GM03348 (cell line): ENCODE results near the gene FRMD5.

ENCODE experiments used
- DNase-seq: peaks from one replicate; pipeline ENCODE4 v3.0.0; 2012; ENCODE audit warnings: low spot score

The FRMD5 gene

DNA sequence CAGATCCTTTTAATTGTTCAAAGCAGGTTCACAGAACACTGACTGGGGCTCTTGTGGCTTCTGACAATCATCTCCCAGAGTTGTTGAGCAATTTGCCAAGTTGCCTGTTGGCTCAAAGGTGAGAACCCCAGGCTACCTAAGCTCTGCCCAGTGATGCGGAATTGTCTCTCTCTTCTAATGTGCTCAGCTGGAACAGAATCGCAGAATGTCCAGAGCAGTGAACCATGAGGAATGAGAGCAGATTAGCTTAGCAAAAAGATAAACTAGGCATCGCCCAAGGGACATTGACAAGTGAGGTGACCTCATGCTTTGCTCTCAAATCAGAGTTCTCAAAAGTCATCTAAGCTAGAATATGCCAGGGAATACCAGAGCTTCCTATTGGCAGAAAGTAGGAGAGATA, 220.2 kb downstream of the FRMD5 start:
- no peak for DNase-seq

DNA sequence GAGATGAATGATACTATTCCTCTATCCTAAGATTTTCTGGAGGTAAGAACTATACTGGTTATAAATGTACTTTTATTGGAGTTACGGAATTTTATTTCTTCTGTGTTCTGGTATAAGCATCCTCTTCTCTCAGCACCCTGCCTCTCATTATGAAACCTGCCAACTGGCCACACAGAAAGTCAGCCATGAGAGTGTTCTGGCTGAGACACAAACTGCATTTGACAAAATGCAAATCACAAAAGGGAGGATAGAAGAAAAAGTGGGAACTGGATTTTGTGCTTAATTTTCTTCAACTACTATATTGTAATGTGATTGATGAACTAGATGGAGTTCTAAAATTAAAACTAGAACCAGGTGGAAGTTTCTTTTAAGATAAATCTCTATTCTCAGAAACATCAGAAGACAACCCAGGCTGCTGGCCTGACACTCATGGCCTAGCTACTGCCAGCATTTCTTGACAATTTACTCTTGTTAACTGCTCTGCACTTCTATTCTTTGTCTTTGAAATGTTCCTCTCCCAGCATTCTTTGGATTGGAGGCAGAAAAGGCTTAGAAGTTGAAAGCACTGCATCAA, 225.2 kb downstream of the FRMD5 start:
- no peak for DNase-seq

DNA sequence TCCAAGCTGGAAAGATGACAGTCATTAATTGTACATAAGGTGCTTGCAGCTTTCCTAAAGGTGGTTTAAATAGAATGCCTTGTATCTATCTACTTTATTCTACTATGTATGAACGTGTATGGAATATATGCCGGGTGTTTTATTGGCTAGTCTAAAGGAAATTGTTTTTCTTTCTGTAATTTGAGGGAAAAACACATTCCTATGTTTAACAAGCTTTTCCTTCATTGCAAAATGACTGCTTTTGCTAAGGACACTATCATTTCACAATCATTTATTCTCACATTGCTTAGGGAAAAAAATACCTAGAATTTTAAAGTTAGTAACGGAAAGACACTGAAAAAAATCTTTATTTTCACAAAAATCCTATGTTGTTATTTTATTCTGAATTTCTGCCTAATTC, 226.5 kb downstream of the FRMD5 start:
- DNase-seq, result peak; percentile 10

DNA sequence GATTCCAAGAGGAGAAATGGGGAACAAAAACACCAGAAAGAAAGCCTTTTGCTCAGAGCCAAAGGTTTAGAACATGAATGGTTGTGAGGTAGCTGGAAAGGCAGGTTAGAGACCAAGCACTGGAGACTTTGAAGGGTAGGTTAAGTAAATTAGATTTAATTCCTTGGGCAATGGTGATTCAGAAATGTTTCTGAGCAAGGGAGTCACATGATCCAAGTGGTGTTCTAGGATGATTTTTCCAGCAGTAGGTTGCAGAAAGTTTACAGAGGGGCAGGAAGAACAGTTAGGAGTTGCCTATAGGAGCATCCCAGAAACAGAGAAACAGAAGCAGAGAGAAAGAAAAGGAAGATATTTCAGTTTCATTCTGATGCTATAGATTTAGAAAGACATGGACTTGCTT, 228.4 kb downstream of the FRMD5 start:
- DNase-seq, result peak; percentile 42

DNA sequence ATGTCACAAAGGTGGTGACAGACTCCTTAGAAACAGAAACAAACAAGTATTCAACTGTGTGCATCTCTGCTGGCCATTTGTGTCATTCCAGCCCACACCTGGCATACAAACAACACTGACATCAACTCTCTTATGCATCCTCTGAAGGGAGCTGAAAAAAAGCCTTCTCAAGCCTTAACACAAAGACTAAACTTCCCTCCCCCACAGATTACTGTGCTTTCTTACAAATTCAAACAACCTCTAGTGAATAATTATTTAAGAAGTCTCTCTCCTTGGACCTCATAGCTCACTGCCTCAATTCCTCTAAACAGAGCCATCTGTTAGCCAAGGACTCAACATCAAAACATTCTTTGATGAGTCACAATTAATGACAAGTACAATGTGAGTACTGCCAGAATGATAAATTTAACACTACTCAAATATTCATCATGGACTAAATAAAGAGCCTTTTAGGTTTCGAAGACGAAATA, 236.2 kb downstream of the FRMD5 start:
- DNase-seq, result peak; percentile 71

DNA sequence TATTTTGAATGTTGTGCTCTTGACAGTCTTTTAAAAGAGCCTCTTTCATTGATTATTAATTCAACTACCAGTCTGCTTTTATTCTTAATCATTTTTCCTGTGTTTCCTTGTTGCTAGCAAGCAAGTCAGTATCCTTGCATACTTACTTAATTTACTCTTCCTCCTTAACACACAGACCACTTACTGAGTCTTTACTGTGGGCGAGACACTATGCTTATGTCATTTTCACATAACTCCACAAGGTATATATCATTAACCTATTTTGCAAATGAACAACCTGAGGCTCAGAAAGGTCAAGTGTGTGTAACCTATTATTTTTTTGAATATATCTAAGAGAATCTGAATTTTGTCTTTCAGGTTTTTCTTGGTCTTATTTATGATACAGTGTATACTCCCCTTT, 237.3 kb downstream of the FRMD5 start:
- no peak for DNase-seq

- DNase-seq, result no peak
These were observed 239.9 kb downstream of the FRMD5 start for GRCh38 chr15:43955140-43955539.

DNA sequence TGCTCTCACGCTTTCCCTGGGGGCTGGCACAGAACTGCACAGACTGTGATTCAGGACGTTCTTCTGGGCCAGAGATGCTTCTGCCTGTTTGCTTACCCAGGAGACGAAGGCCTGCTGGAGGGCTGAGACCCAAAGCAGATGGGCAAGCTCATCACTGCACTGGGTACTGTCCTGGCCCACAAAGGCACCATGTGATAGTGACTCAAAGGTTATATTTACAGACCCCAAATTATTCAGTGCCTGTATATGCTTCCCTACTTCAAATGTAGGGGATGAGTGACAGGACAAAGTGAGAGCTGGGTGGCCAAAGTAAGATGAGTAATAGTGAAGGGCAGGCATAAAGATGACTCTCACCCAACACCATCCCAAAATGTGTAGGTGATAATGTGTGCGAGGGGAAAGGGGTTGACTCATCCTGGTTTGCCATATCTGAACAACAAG, 240.9 kb downstream of the FRMD5 start:
- no peak for DNase-seq

DNA sequence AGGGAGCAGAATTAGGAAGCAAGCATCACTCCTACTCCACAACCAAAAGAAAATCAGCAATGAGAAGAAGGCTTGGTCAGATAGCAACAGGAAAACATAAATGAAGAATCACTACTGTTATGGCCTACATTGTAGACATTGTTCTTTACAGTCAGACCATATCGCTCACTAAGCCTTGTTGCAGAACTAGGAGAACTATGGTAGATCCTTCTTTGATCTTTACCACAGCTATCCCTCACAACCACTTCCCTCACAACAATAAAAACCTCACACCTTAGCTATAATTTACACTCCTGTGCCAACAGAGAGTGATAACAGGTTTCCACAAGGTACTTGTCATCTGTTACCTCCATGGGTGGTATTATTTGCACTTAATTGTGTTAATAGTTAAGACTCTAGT, 241.7 kb downstream of the FRMD5 start:
- DNase-seq, result no peak

- DNase-seq, result no peak
These were observed 244.5 kb downstream of the FRMD5 start for GRCh38 chr15:43950531-43950930.

- DNase-seq, result no peak
These were observed 246.3 kb downstream of the FRMD5 start for GRCh38 chr15:43948691-43949325.

GRCh38 chr15:43943511-43943910, 251.6 kb downstream of the FRMD5 start:
- peak; percentile 63 for DNase-seq

DNA sequence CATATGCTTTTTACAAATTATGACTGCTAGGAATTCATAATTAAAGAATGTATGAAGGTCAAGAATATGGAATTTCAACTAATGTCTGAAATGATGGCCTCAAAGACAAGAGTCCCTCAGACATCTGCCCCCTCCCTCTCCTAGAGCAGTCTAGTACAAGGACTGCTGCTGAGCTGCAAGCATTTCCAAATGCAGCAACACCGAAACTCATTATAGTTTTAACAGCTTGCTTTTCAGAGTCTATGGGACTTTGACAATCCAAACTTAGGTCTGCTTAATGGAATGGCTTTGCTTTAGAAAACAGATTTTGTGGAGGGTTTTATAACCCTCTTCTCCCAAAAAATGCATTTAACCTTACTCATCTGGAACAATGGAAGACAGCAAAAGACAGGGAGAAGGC, 252.9 kb downstream of the FRMD5 start:
- no peak for DNase-seq

DNA sequence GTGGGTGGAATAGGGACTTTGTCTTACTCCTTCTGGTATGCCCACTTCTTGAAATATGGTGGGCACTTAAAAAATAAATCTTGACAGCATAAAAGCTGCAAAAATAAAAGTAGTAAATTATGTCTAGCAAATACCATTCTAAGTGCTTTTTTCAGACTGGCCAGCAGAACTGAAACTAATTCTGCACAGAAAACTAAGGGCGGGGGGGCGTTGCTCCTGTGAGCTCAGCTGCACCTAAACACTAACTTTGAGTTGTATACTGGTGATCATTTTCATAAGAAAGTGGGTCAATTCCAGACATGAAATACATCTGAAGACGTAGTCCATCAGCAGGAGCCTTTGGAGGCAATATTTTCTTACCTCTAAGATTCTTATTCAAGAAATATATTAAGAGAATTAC, 253.5 kb downstream of the FRMD5 start:
- no peak for DNase-seq

- no peak for DNase-seq
These were observed 254.0 kb downstream of the FRMD5 start for GRCh38 chr15:43941071-43941470.

- DNase-seq, result peak; percentile 49
These were observed 256.0 kb downstream of the FRMD5 start for GRCh38 chr15:43939070-43939469.

DNA sequence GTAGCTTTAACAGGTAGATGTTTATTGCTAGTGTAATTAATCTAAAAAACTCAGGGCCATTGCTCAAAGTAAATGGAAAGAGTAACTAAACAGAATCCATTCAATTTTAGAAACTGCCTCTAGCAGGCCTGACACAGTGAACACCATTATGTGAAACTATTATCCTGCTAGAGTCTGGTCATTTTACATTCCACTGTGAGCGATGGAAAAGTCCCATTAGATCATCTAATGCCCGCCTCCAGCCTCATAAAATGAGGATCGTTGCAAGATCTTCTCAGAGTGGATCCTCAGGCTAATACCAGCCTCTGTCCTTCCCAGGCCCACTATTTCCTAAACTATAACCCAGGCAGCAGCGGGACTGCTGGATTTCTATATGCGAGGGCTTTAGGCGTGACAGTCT, 260.6 kb downstream of the FRMD5 start:
- no peak for DNase-seq

DNA sequence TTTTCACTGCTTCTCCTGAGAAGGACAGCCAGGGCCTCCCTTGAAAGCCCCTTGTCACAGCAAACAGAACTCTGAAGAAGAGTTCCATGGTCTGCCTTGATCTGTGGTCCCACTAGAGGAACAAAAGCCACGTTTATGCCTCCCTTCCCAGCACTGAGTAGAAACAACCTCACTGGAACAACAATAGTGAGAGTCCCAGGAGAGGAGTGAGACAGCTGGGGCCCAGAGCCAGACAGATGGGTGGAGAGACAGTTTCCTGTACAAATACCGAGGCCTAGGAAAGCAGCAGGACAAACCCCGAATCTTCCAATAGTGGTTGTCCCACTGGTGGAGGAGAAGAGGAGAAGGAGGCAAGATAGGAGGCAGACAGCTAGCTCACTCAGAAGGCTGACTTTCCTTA, 262.2 kb downstream of the FRMD5 start:
- DNase-seq, result peak; percentile 66

GRCh38 chr15:43931790-43932435, 263.2 kb downstream of the FRMD5 start:
- DNase-seq, result no peak

DNA sequence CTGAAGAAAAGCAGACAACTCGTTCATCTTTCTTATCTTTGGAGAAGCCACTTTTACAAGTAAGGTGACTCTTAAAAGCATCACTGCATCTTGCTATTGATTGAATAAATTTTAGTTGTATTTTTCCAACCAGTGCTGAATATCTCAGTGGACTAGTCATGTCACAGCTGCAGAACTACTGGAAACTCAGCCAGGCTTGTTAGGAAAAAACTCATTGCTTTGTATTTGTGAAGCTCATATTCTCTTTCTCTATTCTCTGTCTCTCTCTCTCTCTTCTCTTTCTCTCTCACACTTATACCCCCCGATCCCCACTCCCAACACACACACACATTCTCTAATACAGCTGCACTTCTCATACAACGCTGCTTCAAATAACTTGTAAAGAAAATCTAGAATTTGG, 264.0 kb downstream of the FRMD5 start:
- DNase-seq, result no peak

GRCh38 chr15:43930556-43930955, 264.5 kb downstream of the FRMD5 start:
- no peak for DNase-seq

DNA sequence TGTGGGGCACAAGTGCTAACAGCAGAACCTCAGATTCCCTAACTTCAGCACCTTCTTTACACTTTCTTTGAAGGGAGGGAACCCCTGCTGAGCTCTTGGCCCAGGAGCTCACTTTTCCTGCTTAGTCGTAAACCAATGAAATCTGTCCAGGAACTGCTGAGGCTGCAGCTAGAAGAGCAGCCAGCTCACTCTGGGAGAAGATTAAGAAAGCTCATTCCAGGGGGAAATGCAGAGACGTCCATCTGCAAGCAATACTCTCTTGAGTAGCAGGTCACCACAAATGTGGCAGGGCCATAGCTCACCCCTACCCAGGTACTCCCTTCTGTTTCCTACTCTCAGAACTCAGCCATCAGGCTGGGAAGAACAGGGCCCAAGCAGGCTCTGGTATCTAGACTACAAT, 265.0 kb downstream of the FRMD5 start:
- DNase-seq, result peak; percentile 32

- DNase-seq, result no peak
These were observed 266.9 kb downstream of the FRMD5 start for GRCh38 chr15:43928152-43928551.

DNA sequence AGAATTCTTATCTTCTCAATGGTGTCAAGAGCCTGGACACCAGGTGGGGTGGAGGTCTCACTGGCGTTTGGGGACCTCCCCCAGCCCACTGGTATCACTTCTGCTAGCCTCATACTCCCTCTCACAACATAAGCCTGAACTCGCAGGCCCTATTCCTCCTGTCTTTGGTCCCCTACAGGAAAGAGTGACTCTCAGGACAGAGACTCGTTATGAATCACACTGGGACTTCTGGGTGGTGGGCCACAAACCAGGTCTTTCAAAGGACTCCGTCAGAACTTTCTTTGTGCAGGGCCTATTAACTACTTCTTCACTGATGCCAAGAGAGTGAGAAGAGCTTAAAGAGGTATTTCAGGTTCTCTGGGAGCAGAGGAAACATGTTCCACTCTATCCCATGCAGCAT, 267.9 kb downstream of the FRMD5 start:
- no peak for DNase-seq
